Thoracic aorta (tissue), 2 donors: ENCODE measurements around the gene ABLIM1. TPM values are rescaled to one million over a fixed set of nuclear protein-coding genes. Genes with fewer than 3 reads are reported as not detected.

Experiments used
- ATAC-seq: fragments of 150-250 bp; one replicate; pipeline ENCODE4 v1.8.0; 2017; ENCODE audit warnings: low read depth; ENCODE audit not compliant: insufficient number of reproducible peaks, low FRiP score
- DNase-seq: peaks from one replicate; pipeline ENCODE4 v3.0.0-alpha.2; 2020; ENCODE audit warnings: low spot score
- H3K27ac ChIP-seq, 2 donors: fragments of 200-600 bp; sonication (generic); 1 replicate in 1 of 2; 2 replicates in 1 of 2; pipeline ENCODE4 v1.5.1; 2016; ENCODE audit warnings: mild to moderate bottlenecking in 2 of 2, moderate library complexity in 2 of 2
- H3K27me3 ChIP-seq: fragments of 200-600 bp; sonication (generic); replicated peaks from 2 replicates; pipeline ENCODE4 v1.6.0; 2016; ENCODE audit warnings: mild to moderate bottlenecking; ENCODE audit not compliant: insufficient read depth
- H3K36me3 ChIP-seq: fragments of 200-600 bp; sonication (generic); one replicate; pipeline ENCODE4 v1.5.1; 2016
- H3K4me1 ChIP-seq, 2 donors: fragments of 200-600 bp; sonication (generic); 1 replicate in 1 of 2; 2 replicates in 1 of 2; pipeline versions ENCODE4 v1.5.1 to v1.6.0; 2016; ENCODE audit warnings: low read depth in 2 of 2, mild to moderate bottlenecking in 1 of 2; ENCODE audit not compliant: control insufficient read depth in 1 of 2
- H3K4me3 ChIP-seq: fragments of 200-600 bp; sonication (generic); 2 replicates; pipeline ENCODE4 v1.5.1; 2016; ENCODE audit warnings: mild to moderate bottlenecking
- H3K9me3 ChIP-seq: fragments of 200-600 bp; sonication (generic); 2 replicates; pipeline ENCODE4 v1.5.1; 2016
- CTCF ChIP-seq: fragments of 200-600 bp; sonication (generic); IDR thresholded peaks from one replicate; pipeline ENCODE4 v1.5.1; 2019; ENCODE audit warnings: antibody characterized with exemption
- total RNA-seq, 2 donors: library from RNA; depleted of rRNA; stranded (reverse); fragments of >200 nt; gene quantifications; one replicate each; pipeline versions ENCODE4 v1.1.0 to v1.2.3, GENCODE V29; 2016

ABLIM1 gene
- total RNA-seq, 2 donors from 2014 or later, result 47.5 to 111 TPM

GRCh38 chr10:114547056-114547455, 111.0 kb downstream of the ABLIM1 start:
- no peaks in the 10 kb centered on the region for H3K9me3 ChIP-seq
- ATAC-seq (no peak), DNase-seq (no peak)
- no peak overlapping the region for H3K4me3 ChIP-seq
- H3K36me3 ChIP-seq, result no peaks in the 10 kb centered on the region
- no peak for TF ChIP-seq CTCF
- H3K4me1 ChIP-seq, result peaks cover 0 to 6% of the 10 kb centered on the region in 2 donors
- H3K27ac ChIP-seq, result no peak overlapping the region
- no peaks in the 10 kb centered on the region for H3K27me3 ChIP-seq

- H3K4me1 ChIP-seq, result peaks cover under 1 to 4% of the 10 kb centered on the region in 2 donors
- no peaks in the 10 kb centered on the region for H3K36me3 ChIP-seq
- ATAC-seq (no peak), DNase-seq (no peak)
- H3K9me3 ChIP-seq, result no peaks in the 10 kb centered on the region
- no peak overlapping the region for H3K27ac ChIP-seq
- no peak overlapping the region for H3K4me3 ChIP-seq
- no peaks in the 10 kb centered on the region for H3K27me3 ChIP-seq
- no peak for TF ChIP-seq CTCF
Measured at GRCh38 chr10:114545819-114546218, 112.3 kb downstream of the ABLIM1 start.

GRCh38 chr10:114545071-114545470, 113.0 kb downstream of the ABLIM1 start:
- H3K27ac ChIP-seq, result no peak overlapping the region
- H3K4me3 ChIP-seq, result no peak overlapping the region

GRCh38 chr10:114544045-114544659, 113.9 kb downstream of the ABLIM1 start:
- H3K27ac ChIP-seq, result no peak overlapping the region
- no peak for TF ChIP-seq CTCF
- DNase-seq (no peak), ATAC-seq (no peak)
- H3K9me3 ChIP-seq, result no peaks in the 10 kb centered on the region
- no peak overlapping the region for H3K4me3 ChIP-seq
- no peaks in the 10 kb centered on the region for H3K27me3 ChIP-seq
- no peaks in the 10 kb centered on the region for H3K36me3 ChIP-seq
- H3K4me1 ChIP-seq, result peaks cover 0 to 4% of the 10 kb centered on the region in 2 donors

More at GRCh38 chr10:114545071-114545470, 113.0 kb downstream of the ABLIM1 start:
- H3K9me3 ChIP-seq, result no peaks in the 10 kb centered on the region
- no peaks in the 10 kb centered on the region for H3K27me3 ChIP-seq
- no peak for TF ChIP-seq CTCF
- peaks cover 0 to 4% of the 10 kb centered on the region in 2 donors for H3K4me1 ChIP-seq
- ATAC-seq (no peak), DNase-seq (no peak)
- no peaks in the 10 kb centered on the region for H3K36me3 ChIP-seq

- Histone ChIP-seq H3K27me3 (no peaks in the 10 kb centered on the region), H3K27ac (no peak overlapping the region), H3K4me3 (no peak overlapping the region), H3K36me3 (no peaks in the 10 kb centered on the region), H3K9me3 (no peaks in the 10 kb centered on the region), H3K4me1 (peaks cover 0 to 4% of the 10 kb centered on the region in 2 donors)
- no peak for TF ChIP-seq CTCF
- DNase-seq, result no peak
- no peak for ATAC-seq
Measured at GRCh38 chr10:114543456-114543855, 114.6 kb downstream of the ABLIM1 start.
